Activated CD4-positive, alpha-beta T cell treated with anti-CD3 and anti-CD28 coated beads, Interleukin-2, Interleukin-4, amounts not matched to agents 100 ng/mL and 50 ng/mL, durations not matched to agents 16 hours and 8 hours (primary cell): ENCODE results near the gene HOXB5.

Source experiments
- DNase-seq: peaks from one replicate; pipeline ENCODE4 v3.0.0-alpha.2; 2020; ENCODE audit warnings: low spot score

HOXB5 gene

GRCh38 chr17:48601539-48602425 lies 8.2 kb upstream of the HOXB5 start:
- DNase-seq: no peak

- DNase-seq: no peak
Observed at GRCh38 chr17:48601207-48601538, 7.6 kb upstream of the HOXB5 start.

GRCh38 chr17:48600244-48601098 lies 6.9 kb upstream of the HOXB5 start:
- no peak for DNase-seq

GRCh38 chr17:48599354-48599753 lies 5.8 kb upstream of the HOXB5 start:
- DNase-seq: no peak

- DNase-seq: no peak
Observed at GRCh38 chr17:48598736-48599135, 5.2 kb upstream of the HOXB5 start.

- no peak for DNase-seq
Observed at GRCh38 chr17:48597778-48598631, 4.4 kb upstream of the HOXB5 start.

GRCh38 chr17:48597528-48597777 lies 3.9 kb upstream of the HOXB5 start:
- no peak for DNase-seq

- no peak for DNase-seq
Observed at GRCh38 chr17:48596735-48597527, 3.4 kb upstream of the HOXB5 start.

- no peak for DNase-seq
Observed at GRCh38 chr17:48596000-48596734, 2.6 kb upstream of the HOXB5 start.

GRCh38 chr17:48595278-48595999 lies 1.9 kb upstream of the HOXB5 start:
- DNase-seq: no peak

- no peak for DNase-seq
Observed at GRCh38 chr17:48594538-48595277, 1.1 kb upstream of the HOXB5 start.

GRCh38 chr17:48593840-48594537 lies 410 bp upstream of the HOXB5 start:
- DNase-seq: peak; percentile 83

GRCh38 chr17:48592577-48592976 lies 1.0 kb downstream of the HOXB5 start:
- DNase-seq: no peak

GRCh38 chr17:48592057-48592514 lies 1.5 kb downstream of the HOXB5 start:
- DNase-seq: no peak

GRCh38 chr17:48591255-48592056 lies 2.1 kb downstream of the HOXB5 start:
- no peak for DNase-seq

GRCh38 chr17:48590607-48591161 lies 2.9 kb downstream of the HOXB5 start:
- no peak for DNase-seq

- no peak for DNase-seq
Observed at GRCh38 chr17:48589831-48590606, 3.6 kb downstream of the HOXB5 start, which contains the start of gene HOXB3. HOXB3 (minus strand) TSS chr17:48590241; CDS start chr17:48552474, 37,767 bp downstream.
